Stimulated activated CD4-positive, alpha-beta T cell treated with anti-CD3 and anti-CD28 coated beads, Interleukin-4, amount 100 ng/mL, for 24 hours (primary cell): ENCODE measurements around the gene CELSR1.
A peak's percentile ranks its signal among the peaks of the same experiment; 100 is the strongest.

ENCODE experiments used
- DNase-seq: peaks from one replicate; pipeline ENCODE4 v3.0.0-alpha.2; 2020

CELSR1 gene, protein sequence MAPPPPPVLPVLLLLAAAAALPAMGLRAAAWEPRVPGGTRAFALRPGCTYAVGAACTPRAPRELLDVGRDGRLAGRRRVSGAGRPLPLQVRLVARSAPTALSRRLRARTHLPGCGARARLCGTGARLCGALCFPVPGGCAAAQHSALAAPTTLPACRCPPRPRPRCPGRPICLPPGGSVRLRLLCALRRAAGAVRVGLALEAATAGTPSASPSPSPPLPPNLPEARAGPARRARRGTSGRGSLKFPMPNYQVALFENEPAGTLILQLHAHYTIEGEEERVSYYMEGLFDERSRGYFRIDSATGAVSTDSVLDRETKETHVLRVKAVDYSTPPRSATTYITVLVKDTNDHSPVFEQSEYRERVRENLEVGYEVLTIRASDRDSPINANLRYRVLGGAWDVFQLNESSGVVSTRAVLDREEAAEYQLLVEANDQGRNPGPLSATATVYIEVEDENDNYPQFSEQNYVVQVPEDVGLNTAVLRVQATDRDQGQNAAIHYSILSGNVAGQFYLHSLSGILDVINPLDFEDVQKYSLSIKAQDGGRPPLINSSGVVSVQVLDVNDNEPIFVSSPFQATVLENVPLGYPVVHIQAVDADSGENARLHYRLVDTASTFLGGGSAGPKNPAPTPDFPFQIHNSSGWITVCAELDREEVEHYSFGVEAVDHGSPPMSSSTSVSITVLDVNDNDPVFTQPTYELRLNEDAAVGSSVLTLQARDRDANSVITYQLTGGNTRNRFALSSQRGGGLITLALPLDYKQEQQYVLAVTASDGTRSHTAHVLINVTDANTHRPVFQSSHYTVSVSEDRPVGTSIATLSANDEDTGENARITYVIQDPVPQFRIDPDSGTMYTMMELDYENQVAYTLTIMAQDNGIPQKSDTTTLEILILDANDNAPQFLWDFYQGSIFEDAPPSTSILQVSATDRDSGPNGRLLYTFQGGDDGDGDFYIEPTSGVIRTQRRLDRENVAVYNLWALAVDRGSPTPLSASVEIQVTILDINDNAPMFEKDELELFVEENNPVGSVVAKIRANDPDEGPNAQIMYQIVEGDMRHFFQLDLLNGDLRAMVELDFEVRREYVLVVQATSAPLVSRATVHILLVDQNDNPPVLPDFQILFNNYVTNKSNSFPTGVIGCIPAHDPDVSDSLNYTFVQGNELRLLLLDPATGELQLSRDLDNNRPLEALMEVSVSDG (N-terminal part only)

GRCh38 chr22:46537225-46537945, at the start of gene CELSR1:
TSS of gene CELSR1 (minus strand) at chr22:46537620. CDS start at chr22:46537170, 450 bp downstream.
- DNase-seq: no peak

GRCh38 chr22:46587061-46587460, 49.6 kb upstream of the CELSR1 start:
- DNase-seq: no peak

GRCh38 chr22:46586531-46587011, 49.2 kb upstream of the CELSR1 start:
- no peak for DNase-seq

DNA sequence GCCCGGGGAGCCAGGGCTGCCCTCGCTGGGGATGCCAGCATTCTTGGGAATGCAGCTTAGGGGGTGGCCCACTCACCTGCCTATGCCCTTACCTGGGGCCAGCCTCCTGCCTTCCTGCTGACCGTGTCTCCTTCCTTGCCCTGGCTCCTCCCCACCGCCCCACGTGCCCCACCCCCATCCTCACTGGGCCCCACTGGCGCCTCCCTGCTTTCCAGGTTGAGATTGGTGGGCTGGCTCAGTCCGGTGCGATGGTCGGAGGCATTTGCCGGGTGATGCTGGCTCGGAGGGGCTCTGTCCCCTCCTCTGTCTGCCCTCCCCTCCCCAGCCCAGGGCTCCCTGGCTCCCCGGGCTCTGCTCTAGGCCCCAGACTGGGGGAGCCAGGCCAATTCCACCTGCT, 48.7 kb upstream of the CELSR1 start:
- no peak for DNase-seq

GRCh38 chr22:46585340-46586122, 48.1 kb upstream of the CELSR1 start:
- DNase-seq: no peak

DNA sequence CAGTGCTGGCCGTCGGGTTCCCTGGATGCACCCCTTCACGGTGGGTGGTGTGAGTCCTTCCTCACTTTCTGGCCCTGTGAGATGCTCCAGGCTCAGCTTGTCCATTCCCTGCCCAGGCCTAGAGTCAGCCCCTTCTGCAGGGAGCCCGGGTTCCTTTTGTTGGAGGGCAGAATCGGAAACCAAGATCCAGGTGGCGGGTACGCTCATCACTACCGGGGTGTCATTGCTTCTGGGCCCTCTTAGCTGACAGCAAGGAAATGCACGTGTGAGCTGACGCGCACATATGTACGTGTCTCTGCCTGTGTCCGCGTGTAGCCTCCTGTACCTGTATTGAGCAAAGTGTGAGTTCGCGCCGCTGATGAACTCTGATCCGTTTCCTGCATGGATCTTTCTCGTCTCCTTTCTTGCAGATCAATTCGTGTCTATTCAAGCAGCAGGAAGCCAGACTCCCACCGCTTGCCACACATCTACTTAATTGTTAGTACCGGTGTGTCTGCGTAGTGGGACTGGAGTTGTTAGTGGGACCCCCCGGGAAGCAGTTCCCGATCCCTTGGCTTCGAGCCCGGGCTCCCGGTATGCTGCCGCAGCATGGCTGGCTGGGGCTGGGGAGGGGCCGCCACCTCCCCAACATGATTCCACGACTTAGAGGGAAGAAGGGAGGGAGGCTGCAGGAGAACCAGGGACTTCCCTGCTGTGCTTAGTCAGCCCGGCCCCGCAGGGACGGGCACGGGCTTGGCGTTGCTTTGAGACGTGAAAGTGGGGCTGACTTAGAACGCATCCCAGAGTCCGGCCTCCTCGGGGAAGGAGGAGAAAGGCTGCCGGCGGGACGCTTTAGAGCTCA, 46.9 kb upstream of the CELSR1 start:
- no peak for DNase-seq

GRCh38 chr22:46583571-46583970, 46.2 kb upstream of the CELSR1 start:
- DNase-seq: no peak

DNA sequence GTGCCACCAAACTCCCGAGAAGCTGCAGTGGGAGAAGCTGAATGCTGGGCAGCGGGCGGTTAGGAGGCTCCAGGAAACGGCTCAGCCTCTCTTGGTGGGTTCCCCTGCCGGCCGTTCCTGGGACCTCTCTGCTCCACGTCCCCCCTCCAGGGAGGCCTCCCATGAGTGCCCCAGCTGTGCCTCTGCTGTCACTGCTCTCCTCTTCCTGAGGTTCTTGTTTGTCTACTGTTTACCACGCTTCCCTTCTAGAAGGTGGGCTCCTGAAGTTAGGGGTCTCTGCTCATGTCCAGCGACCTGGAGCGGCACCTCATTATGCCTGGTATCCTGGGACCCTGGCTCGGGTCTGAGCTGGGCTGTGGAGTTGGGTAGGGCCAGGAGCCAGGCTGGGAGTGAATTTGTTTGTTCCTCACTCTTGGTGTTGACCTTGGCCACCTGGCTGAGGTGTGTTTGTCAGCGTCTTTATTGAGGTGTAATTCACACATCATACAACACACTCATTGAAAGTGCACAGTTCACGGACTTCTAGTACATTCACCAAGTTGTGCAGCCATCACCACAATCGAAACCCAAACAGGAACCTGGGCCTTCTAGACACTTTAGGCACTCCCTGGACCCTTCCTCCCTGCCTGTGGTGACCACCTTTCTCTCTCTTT, 45.0 kb upstream of the CELSR1 start:
- DNase-seq: no peak

GRCh38 chr22:46581538-46582244, 44.3 kb upstream of the CELSR1 start:
- no peak for DNase-seq

- DNase-seq: no peak
Measured at GRCh38 chr22:46580940-46581537, 43.6 kb upstream of the CELSR1 start.

GRCh38 chr22:46579751-46580449, 42.5 kb upstream of the CELSR1 start:
- no peak for DNase-seq

DNA sequence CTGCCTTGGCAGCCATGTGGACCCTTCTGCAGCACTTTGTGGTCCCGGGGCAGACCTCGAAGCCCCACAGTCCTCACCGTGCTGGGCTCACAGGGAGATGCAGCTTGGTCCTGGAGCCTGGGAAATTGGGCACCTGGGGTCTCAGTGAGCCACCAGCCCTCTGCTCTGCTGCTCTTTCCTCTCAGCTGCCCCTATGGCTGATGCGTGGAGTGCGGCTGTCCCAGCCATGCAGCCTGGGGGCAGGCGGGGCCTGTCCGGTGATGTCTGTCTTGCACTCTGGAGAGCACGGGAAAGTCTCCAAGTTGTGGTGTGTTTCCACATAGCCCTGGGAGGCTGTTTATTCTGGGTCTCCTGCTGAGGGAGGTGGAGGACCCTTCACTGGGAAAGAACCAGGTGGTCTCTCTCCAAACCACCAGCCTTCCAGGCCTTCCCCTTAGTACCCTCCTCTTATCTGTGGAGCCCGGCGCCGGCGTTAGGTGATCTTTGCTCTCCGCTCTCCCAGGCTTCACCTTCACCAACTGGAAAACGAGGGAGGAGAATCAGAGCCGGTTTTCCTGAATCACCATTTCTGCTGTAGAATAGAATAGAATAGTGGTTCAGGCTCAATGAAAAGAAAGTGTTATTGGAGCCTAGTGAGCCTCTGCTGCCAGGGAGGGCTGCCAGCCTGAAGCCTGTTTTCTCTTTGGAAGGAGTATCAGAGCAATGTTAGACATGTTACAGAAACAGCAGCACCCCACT, 41.6 kb upstream of the CELSR1 start:
- DNase-seq: no peak

DNA sequence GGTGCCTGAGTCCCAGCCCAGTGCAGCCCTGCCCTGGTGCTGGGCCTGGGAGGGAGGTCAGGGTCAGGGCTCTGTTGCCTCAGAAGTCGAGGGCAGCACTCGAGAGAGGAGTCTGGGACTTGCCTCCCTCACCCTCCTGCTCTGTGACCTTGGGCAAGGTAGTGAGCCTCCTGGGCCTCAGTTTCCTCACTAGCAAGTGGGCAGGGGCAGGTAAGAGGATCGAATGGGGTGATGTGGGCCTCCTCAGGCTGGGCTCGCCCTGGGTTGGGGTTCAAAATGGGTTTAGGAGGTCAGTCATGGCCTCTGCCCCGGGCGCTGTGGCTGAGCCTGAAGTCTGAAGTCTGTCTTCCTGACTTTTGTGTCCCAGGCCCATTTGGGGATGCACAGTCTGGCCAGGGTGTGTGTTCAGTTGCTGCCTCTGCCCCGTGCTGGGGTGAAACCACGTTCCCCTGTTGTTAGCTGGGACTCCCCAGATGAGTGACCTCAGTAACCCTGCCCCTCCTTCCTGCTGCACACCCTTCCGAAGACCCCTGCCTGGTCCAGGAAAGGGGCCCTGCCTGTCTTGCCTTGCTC, 40.9 kb upstream of the CELSR1 start:
- DNase-seq: no peak

GRCh38 chr22:46577368-46578249, 40.2 kb upstream of the CELSR1 start:
- DNase-seq: no peak

- peak; percentile 55 for DNase-seq
Measured at GRCh38 chr22:46576556-46577367, 39.3 kb upstream of the CELSR1 start.
